ENCODE measurements around the gene SYNRG.

SYNRG gene, protein sequence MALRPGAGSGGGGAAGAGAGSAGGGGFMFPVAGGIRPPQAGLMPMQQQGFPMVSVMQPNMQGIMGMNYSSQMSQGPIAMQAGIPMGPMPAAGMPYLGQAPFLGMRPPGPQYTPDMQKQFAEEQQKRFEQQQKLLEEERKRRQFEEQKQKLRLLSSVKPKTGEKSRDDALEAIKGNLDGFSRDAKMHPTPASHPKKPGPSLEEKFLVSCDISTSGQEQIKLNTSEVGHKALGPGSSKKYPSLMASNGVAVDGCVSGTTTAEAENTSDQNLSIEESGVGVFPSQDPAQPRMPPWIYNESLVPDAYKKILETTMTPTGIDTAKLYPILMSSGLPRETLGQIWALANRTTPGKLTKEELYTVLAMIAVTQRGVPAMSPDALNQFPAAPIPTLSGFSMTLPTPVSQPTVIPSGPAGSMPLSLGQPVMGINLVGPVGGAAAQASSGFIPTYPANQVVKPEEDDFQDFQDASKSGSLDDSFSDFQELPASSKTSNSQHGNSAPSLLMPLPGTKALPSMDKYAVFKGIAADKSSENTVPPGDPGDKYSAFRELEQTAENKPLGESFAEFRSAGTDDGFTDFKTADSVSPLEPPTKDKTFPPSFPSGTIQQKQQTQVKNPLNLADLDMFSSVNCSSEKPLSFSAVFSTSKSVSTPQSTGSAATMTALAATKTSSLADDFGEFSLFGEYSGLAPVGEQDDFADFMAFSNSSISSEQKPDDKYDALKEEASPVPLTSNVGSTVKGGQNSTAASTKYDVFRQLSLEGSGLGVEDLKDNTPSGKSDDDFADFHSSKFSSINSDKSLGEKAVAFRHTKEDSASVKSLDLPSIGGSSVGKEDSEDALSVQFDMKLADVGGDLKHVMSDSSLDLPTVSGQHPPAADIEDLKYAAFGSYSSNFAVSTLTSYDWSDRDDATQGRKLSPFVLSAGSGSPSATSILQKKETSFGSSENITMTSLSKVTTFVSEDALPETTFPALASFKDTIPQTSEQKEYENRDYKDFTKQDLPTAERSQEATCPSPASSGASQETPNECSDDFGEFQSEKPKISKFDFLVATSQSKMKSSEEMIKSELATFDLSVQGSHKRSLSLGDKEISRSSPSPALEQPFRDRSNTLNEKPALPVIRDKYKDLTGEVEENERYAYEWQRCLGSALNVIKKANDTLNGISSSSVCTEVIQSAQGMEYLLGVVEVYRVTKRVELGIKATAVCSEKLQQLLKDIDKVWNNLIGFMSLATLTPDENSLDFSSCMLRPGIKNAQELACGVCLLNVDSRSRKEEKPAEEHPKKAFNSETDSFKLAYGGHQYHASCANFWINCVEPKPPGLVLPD (N-terminal part only)
- total RNA-seq: 61.3 to 259 (median 155) reads per million in 9 experiments

DNA sequence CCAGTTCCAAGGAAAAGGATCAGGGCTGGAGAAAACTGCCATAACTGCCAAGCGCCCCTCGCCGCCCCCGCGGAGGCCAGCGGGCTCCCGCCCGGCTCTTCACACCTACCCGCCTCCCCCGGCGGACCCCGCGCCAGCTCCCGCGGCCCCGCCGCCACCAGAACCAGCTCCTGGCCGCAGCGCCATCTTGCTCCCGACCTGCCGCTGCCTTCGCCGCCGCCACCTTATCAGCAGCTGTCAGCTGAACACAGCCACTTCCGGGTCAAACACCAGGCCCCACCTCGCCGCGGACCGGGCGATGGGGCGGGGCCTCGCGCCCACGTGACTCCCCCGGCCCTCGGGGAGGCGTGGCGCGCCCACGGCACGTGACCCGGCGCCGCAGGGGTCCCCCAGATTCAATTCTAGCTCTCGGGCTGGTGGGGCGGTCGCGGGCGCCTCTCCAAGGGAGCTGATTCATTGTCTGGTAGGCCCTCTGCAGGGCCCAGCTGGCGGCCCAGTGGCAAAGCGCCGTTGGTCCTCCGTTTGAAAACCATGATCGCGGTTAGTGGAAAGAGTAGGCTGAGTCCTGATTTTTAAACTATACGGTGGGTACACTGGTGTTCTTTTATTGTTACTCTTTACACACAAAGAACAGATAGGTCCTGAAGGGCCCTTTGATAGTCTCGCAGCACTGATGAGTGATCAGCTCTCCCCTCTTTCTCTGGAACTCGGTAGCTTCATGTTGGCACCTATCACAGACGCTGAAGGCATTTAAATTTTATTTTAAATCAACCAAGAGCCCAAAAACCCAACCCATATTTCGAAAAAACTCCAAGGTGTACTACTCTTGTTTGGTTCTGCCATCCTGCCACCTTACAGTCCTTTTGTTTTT is at the start of gene SYNRG:
Gene SYNRG, minus strand, starts transcription at position 249 of the 871 bp plus-strand sequence. Its CDS starts 63 bp downstream, at position 186.
- Mint-ChIP-seq H3K36me3 (ENCODE audit: insufficient read depth) (peaks cover 16% of the 10 kb centered on the region), H3K4me3 (peak within 1 kb of the TSS; percentile 83 to 93), H3K27me3 (no peaks in the 10 kb centered on the region), H3K4me1 (ENCODE audit: low read depth in 2 of 2) (peaks cover 18 to 38% of the 10 kb centered on the region in 2 donors), H3K27ac (peak within 1 kb of the TSS; percentile 93 to 95), H3K9me3 (no peaks in the 10 kb centered on the region)
- DNase-seq (peak; percentile 93 to 98 (median 95)), ATAC-seq (replicated peaks) (peak; percentile 89)

DNA sequence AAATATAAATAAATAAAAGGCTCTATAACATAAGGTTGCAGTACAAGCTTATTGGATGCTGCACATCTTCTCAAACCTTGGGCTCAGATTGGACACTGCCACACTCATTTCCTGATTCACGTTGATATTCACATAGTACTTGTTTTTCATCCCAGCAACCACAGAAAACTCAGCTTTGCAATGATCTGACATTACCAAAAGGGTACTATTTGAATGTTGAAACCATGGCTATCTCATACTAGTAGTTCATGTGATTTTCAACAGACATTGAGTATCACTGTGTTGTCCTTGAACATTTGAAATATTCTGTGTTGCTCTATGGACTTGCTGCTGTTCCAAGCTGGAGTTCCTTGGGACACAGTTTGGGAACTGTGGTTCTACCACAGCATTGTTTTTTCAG is 48.0 kb upstream of the SYNRG start:
- no peak overlapping the region for H3K4me3 Mint-ChIP-seq
- no peaks in the 10 kb centered on the region for H3K9me3 Mint-ChIP-seq
- no peaks in the 10 kb centered on the region for H3K36me3 Mint-ChIP-seq (ENCODE audit: insufficient read depth)
- no peak for DNase-seq
- peaks cover 9 to 22% of the 10 kb centered on the region in 2 donors for H3K27me3 Mint-ChIP-seq
- no peak for ATAC-seq (replicated peaks)
- no peaks in the 10 kb centered on the region for H3K4me1 Mint-ChIP-seq (ENCODE audit: low read depth in 2 of 2)
- H3K27ac Mint-ChIP-seq: no peak overlapping the region

DNA sequence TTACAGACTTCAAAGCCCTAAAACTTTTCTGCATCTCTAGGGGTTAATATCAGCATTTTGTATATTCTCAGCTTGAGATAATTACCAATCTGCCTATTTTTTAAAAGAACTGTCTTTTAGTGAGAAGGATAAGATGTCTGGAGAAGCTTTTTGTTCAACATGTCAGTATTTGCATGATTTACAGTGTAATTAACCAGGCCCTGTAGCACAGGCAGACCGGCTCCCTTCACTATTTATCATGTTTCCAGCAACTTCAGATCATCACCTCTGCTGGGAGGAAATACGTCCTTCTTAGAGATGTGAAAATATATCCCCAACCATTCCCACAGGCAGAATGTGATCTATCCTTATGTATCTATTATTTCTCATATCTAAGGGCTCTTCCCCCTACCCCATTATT is 42.6 kb upstream of the SYNRG start:
- ATAC-seq (replicated peaks) (no peak), DNase-seq (no peak)
- H3K9me3 Mint-ChIP-seq: no peaks in the 10 kb centered on the region
- no peak overlapping the region for H3K4me3 Mint-ChIP-seq
- H3K27ac Mint-ChIP-seq: no peak overlapping the region
- no peaks in the 10 kb centered on the region for H3K4me1 Mint-ChIP-seq (ENCODE audit: low read depth in 2 of 2)
- peaks cover 51 to 57% of the 10 kb centered on the region in 2 donors for H3K27me3 Mint-ChIP-seq
- H3K36me3 Mint-ChIP-seq (ENCODE audit: insufficient read depth): no peaks in the 10 kb centered on the region

DNA sequence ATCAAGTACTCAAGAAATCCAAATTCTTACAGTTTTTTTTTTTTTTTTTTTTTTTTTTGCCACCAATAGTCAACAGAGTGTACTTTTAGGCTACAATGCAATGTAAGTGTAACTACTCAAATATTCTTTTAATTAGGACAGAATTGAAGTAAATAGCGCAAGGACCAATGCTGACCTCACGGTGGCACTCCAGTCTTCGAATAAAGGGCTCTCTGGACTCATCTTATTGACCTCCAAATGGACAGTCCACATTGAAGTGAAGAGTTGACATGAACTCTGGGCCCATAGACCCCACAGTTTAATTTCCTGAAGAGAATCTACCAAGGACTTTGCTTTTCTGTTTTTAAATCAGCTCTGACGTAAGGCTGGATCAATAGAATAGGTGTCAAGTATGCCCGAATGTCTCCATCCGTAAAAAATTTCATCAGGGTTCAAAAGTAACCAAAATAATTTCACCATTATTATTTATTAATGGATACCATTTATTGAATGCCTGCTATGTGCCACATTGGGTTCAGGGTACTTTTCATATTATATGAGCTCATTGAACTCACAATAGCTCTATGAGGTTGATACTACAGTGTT is 41.3 kb upstream of the SYNRG start:
- ATAC-seq (replicated peaks) (no peak), DNase-seq (no peak)
- no peaks in the 10 kb centered on the region for H3K4me1 Mint-ChIP-seq (ENCODE audit: low read depth in 2 of 2)
- no peak overlapping the region for H3K4me3 Mint-ChIP-seq
- H3K27me3 Mint-ChIP-seq: peaks cover 63 to 70% of the 10 kb centered on the region in 2 donors
- no peaks in the 10 kb centered on the region for H3K36me3 Mint-ChIP-seq (ENCODE audit: insufficient read depth)
- no peaks in the 10 kb centered on the region for H3K9me3 Mint-ChIP-seq
- H3K27ac Mint-ChIP-seq: no peak overlapping the region

DNA sequence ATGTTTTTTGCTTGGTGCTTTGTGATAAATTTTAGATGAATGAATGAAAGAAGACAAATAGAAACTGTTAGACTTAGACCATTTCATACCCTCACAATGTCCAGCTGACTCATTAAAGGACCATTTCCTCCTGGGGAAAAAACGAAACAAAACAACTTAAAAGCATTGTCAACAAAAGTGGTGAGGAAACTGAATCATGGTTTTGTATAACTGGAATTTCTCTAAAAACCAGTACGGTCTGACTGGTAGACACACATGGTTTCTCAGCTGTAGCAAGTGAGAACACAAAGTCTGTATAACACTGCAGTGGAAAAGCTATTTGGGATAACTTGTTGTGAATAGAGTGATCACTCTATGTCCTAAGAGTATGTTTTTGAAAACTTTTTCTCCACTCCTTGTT is 39.3 kb upstream of the SYNRG start:
- no peak overlapping the region for H3K4me3 Mint-ChIP-seq
- no peak for DNase-seq
- no peak overlapping the region for H3K27ac Mint-ChIP-seq
- H3K27me3 Mint-ChIP-seq: peaks cover 74 to 82% of the 10 kb centered on the region in 2 donors
- no peak for ATAC-seq (replicated peaks)
- H3K36me3 Mint-ChIP-seq (ENCODE audit: insufficient read depth): peaks cover 2% of the 10 kb centered on the region
- H3K4me1 Mint-ChIP-seq (ENCODE audit: low read depth in 2 of 2): peaks cover 3 to 4% of the 10 kb centered on the region in 2 donors
- H3K9me3 Mint-ChIP-seq: no peaks in the 10 kb centered on the region

DNA sequence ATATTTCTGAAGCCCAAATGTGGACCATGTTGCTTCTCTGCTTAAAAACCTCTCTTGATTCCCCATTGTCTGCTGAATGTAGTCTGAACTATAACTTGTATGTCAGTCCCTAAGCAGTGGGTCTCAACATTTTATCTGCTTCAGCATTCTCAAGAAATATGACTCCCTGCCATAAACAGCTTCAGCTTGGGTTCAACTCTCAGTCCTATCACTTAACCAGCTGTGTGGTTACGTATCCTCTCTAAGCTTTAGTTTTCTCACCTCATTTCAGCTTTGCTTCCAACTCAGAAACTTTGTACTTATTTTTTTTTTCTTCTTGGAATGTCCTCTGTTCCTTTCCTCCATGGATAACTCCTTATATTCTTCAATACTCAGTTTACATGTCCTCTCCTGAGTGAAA is 38.6 kb upstream of the SYNRG start:
- Mint-ChIP-seq H3K27me3 (peaks cover 71 to 77% of the 10 kb centered on the region in 2 donors), H3K36me3 (ENCODE audit: insufficient read depth) (peaks cover 9% of the 10 kb centered on the region), H3K9me3 (no peaks in the 10 kb centered on the region), H3K4me3 (no peak overlapping the region), H3K27ac (no peak overlapping the region), H3K4me1 (ENCODE audit: low read depth in 2 of 2) (peaks cover 8% of the 10 kb centered on the region in 2 donors)
- ATAC-seq (replicated peaks): no peak
- DNase-seq: no peak

DNA sequence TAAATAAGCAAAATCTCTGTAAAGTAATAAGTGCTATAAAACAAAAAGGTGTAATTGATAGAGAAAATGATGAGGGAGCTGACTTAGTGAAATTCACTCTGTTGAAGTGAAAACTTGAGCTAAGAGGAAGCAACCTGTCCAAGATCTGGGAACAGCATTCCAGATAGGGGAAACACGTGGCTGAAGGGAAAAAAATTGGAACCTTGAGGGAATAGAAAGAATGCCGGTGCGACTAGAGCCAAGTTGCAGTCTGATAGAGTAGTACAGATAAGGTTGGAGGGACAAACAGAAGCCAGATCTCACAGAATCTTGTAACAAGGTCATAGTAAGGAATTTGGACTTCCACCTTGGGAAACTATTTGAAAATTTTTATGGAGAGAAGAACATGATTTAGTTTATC is 34.7 kb upstream of the SYNRG start:
- peaks cover 34% of the 10 kb centered on the region for H3K36me3 Mint-ChIP-seq (ENCODE audit: insufficient read depth)
- no peak for DNase-seq
- peaks cover 40 to 43% of the 10 kb centered on the region in 2 donors for H3K27me3 Mint-ChIP-seq
- peak overlapping the region; percentile 93 to 94 for H3K27ac Mint-ChIP-seq
- no peaks in the 10 kb centered on the region for H3K9me3 Mint-ChIP-seq
- no peak for ATAC-seq (replicated peaks)
- H3K4me1 Mint-ChIP-seq (ENCODE audit: low read depth in 2 of 2): peaks cover 23 to 26% of the 10 kb centered on the region in 2 donors
- peak overlapping the region; percentile 92 to 93 for H3K4me3 Mint-ChIP-seq

DNA sequence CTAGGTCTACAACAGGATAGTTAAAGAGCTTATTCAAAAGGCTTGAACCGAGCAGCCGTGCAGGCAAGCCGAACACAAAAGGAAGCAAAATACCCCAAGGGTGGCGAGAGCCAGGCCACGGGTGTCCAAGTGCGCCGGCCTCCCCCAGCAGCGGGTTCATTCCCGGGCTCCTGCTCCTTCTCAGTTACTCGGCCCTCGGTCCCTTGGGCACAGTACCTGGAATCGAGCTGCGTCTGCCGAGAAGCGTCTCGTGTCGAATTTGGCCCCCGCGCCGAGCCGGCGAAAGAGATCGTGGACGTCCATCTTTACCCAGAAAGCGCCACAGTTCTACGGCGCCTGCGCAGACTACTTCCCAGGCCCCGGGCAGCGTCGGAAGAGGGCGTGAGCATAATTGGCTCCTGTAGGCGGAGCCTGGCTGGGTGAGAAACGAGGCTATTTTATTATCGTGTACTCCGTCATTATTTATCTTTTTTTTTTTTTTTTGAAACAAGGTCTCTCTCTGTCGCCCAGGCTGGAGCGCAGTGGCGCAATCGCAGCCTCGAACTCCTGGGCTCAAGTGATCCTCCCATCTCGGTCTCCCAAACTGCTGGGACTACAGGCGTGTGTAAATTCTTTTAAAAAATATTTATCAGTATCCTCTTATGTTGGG is 34.0 kb upstream of the SYNRG start, which contains the start of gene DDX52:
Gene DDX52, minus strand, starts transcription at position 329 of the 649 bp plus-strand sequence. Its CDS starts 26 bp downstream, at position 303.
- peaks cover 26% of the 10 kb centered on the region in 2 donors for H3K4me1 Mint-ChIP-seq (ENCODE audit: low read depth in 2 of 2)
- peaks cover 34 to 36% of the 10 kb centered on the region in 2 donors for H3K27me3 Mint-ChIP-seq
- H3K27ac Mint-ChIP-seq: peak within 1 kb of the TSS; percentile 93 to 94
- peaks cover 40% of the 10 kb centered on the region for H3K36me3 Mint-ChIP-seq (ENCODE audit: insufficient read depth)
- DNase-seq: peak; percentile 85 to 87 (median 85)
- H3K4me3 Mint-ChIP-seq: peak within 1 kb of the TSS; percentile 92 to 93
- no peaks in the 10 kb centered on the region for H3K9me3 Mint-ChIP-seq
- peak; percentile 98 for ATAC-seq (replicated peaks)

DNA sequence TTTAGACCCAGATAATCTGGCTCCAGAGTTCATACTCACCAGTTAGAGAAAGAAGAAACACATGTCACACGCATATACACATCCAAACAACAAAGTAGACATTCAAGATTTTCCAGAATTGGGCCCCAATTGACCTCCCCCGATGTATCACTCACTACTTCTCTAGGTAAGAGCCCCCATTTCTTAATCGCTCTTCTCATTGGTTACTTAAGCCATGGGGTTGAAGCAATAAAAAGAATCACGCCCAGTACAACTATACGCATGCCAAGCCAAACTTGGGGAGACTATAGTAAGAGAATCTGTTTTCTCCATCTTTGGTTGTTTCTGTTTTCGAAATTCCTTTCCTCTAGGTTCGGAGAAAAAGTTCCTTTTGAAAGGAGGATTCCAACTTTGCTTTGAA is 33.5 kb upstream of the SYNRG start:
- H3K4me3 Mint-ChIP-seq: peak overlapping the region; percentile 92 to 93
- DNase-seq: no peak

DNA sequence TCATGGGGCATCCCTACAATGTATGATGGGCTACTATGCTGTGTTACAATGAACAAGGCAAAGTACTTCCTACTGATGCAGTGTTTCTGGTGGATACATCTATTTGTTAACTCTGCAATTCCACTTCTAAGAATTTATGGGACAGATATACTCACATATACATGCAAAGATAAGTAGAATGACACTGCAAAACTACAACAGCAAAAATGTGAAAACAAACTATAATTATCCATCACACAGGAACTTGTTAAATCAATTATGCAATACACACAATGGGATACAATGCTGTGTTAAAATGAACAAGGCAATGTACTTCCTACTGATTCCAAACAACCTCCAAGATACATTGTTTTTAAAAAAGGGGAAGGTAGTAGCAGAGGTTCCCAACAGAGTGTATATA is 30.8 kb upstream of the SYNRG start:
- Mint-ChIP-seq H3K4me3 (peak overlapping the region; percentile 4 to 10), H3K36me3 (ENCODE audit: insufficient read depth) (peaks cover 64% of the 10 kb centered on the region), H3K9me3 (no peaks in the 10 kb centered on the region), H3K4me1 (ENCODE audit: low read depth in 2 of 2) (peaks cover 28 to 32% of the 10 kb centered on the region in 2 donors), H3K27ac (peak overlapping the region in 1 of 2 donors; percentile 49), H3K27me3 (peaks cover 12 to 13% of the 10 kb centered on the region in 2 donors)
- no peak for ATAC-seq (replicated peaks)
- DNase-seq: no peak

More for the DNA sequence above, 33.5 kb upstream of the SYNRG start:
- peaks cover 46% of the 10 kb centered on the region for H3K36me3 Mint-ChIP-seq (ENCODE audit: insufficient read depth)
- no peaks in the 10 kb centered on the region for H3K9me3 Mint-ChIP-seq
- H3K27me3 Mint-ChIP-seq: peaks cover 28 to 31% of the 10 kb centered on the region in 2 donors
- H3K27ac Mint-ChIP-seq: peak overlapping the region; percentile 93 to 94
- peaks cover 26% of the 10 kb centered on the region in 2 donors for H3K4me1 Mint-ChIP-seq (ENCODE audit: low read depth in 2 of 2)
- ATAC-seq (replicated peaks): peak; percentile 14

DNA sequence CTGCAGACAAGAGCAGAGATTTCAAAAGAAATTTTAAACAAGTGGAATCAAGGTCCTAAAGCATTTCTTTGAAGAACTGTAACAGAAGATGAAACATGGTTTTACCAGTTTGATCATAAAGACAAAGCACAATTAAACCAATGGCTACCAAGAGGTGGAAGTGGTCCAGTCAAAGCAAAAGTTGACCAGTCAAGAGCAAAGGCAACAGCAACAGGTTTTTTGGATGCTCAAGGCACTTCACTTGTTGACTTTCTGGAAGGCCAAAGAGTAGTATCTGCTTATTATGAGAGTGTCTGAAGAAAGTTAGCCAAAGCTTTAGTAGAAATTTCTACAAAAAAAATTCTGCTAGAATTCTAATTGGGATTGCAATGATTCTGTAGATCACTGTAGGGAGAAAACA is 28.7 kb upstream of the SYNRG start:
- no peak for ATAC-seq (replicated peaks)
- H3K27ac Mint-ChIP-seq: no peak overlapping the region
- peaks cover 20 to 24% of the 10 kb centered on the region in 2 donors for H3K4me1 Mint-ChIP-seq (ENCODE audit: low read depth in 2 of 2)
- H3K9me3 Mint-ChIP-seq: no peaks in the 10 kb centered on the region
- DNase-seq: no peak
- H3K4me3 Mint-ChIP-seq: no peak overlapping the region
- peaks cover 64% of the 10 kb centered on the region for H3K36me3 Mint-ChIP-seq (ENCODE audit: insufficient read depth)
- no peaks in the 10 kb centered on the region for H3K27me3 Mint-ChIP-seq
